NB4 (cell line): ENCODE data around the gene WNT3.
"Not testable (repeated sequence)": the region's sequence is repeated elsewhere in the genome, so short reads cannot be mapped to it uniquely, and the experiment has no call there.

Experiments
- DNase-seq: peaks from one replicate; pipeline ENCODE4 v3.0.0; 2010; ENCODE audit warnings: low read depth
- H3K4me3 ChIP-seq: one replicate; pipeline ENCODE4 v1.5.1; 2011; ENCODE audit warnings: mild to moderate bottlenecking, low read depth, low read length, moderate library complexity
- CTCF ChIP-seq: IDR thresholded peaks from one replicate; pipeline ENCODE4 v1.5.1; 2012; ENCODE audit warnings: low read depth, low read length
- MYC ChIP-seq: IDR thresholded peaks from 2 replicates; pipeline ENCODE4 v1.6.1; 2011; ENCODE audit warnings: low read depth, low read length
- POLR2A ChIP-seq: IDR thresholded peaks from 2 replicates; pipeline ENCODE4 v1.6.1; 2011; ENCODE audit warnings: mild to moderate bottlenecking; ENCODE audit not compliant: insufficient read length; ENCODE audit errors: extremely low read depth
- TF ChIP-seq, protein P1 (sequence below): IDR thresholded peaks from 2 replicates; pipeline ENCODE4 v1.6.1; 2011; ENCODE audit warnings: low read depth, low read length

The WNT3 gene

DNA sequence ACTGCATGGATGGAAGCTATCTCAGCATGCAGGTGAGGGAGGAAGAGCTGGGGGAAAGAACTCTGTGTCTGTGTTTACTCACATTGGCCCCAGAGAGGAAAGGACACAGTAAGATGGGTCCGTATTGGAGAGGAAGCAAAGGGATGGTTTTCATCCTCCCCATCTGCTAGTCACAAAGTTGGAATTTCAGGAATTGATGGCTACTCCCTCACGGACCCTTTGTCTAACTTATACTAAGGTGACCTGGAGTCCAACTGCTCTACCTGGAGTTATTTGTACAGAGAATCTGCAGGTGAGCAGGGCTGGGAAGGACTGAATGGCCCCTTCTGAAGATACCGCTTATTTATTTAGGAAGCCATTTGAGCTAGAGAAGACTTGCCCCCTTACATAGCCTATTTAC is 55.1 kb downstream of the WNT3 start:
- no peak for DNase-seq
- TF ChIP-seq CTCF (no peak), POLR2A (no peak), MYC (no peak)
- TF ChIP-seq, protein P1, sequence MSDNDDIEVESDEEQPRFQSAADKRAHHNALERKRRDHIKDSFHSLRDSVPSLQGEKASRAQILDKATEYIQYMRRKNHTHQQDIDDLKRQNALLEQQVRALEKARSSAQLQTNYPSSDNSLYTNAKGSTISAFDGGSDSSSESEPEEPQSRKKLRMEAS = no peak
- H3K4me3 ChIP-seq = no peak overlapping the region

DNA sequence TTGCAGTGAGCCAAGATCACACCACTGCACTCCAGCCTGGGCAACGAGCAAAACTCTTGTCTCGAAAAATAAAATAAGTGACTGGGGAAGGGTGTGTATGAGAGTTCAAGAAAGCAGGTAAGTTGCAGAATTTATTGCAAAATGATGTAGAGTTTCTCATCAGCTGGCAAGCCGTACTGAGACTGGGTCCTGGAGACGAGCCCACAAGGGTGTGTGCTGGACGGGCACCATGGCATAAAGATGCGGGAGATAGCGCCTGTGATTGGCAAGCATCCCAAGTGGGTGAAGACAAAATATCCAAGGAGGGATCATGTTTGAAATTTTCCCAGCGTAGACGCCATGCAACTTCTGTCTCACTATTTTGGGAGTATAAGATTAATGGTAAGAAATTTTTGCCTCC is 59.4 kb downstream of the WNT3 start:
- no peak overlapping the region for H3K4me3 ChIP-seq
- DNase-seq = no peak
- TF ChIP-seq MYC = no peak
- TF ChIP-seq, protein P1 = no peak
- no peak for TF ChIP-seq CTCF
- TF ChIP-seq POLR2A = no peak

DNA sequence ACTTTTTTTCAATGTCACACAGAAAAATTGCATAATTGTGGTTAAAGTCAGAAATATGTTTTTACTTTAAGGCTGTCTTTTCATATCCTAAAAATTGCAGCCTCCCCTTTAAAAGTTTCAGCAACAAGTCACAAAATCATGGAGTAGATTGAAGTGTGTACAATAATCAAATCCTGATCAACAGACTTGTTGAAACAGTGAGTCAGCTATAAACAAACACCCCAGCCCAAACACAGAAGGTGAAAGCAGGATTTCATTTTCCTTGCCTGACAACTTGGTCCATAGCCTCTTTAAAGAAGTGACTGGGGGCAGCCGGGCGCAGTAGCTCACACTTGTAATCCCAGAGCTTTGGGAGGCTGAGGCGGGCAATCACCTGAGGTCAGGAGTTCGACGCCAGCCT is 59.9 kb downstream of the WNT3 start:
- TF ChIP-seq MYC (no peak), CTCF (no peak), POLR2A (no peak)
- TF ChIP-seq, protein P1 = no peak
- no peak overlapping the region for H3K4me3 ChIP-seq
- no peak for DNase-seq

- not testable (repeated sequence) for DNase-seq, H3K4me3 ChIP-seq
Measured at GRCh38 chr17:46757588-46757987, 60.9 kb downstream of the WNT3 start.

- no peak overlapping the region for H3K4me3 ChIP-seq
- DNase-seq = no peak
- TF ChIP-seq CTCF = no peak
- TF ChIP-seq MYC = no peak
- TF ChIP-seq POLR2A = no peak
- TF ChIP-seq, protein P1 = no peak
Measured at GRCh38 chr17:46756861-46757260, 61.6 kb downstream of the WNT3 start.

DNA sequence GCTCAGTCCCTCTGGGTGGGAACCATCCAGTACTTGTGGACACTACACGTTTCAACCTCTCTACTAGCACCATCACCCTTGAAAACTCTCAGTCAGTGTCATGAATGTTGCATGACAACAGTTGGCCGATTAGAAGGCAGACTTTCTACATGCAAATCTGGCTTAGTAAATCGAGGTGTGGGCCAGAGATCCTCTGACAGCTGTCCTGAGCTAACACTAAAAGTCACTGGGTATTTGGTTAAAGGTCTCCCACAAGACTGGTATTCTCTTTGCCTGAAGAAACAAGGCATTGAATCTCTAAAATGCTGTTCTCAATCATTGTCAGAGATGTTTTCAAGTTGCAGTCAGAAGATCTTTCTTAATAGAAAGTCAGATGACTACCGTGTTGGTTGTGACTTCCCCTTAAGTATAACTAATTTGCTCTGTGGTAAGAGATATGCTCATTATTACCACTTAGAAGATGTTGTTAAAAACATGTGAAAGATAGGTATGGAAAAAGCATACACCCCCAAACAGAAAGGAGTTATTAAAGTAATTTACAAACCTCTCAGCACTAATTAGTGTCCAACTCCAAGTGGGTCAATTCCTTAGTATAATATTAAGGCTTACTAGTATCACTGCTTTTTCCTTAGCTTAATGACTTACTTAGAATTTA is 62.3 kb downstream of the WNT3 start:
- H3K4me3 ChIP-seq = no peak overlapping the region
- DNase-seq = no peak
- no peak for TF ChIP-seq MYC
- no peak for TF ChIP-seq POLR2A
- no peak for TF ChIP-seq CTCF
- TF ChIP-seq, protein P1 = no peak
